Posterior cingulate gyrus (tissue), 11 donors: ENCODE data around the gene MLH3.
"Not testable (repeated sequence)": the region's sequence is repeated elsewhere in the genome, so short reads cannot be mapped to it uniquely, and the experiment has no call there.

Source experiments
- DNase-seq, 10 donors: peaks; one replicate each; pipeline versions ENCODE4 v3.0.0 to v3.0.0-alpha.2; 2020 to 2021; ENCODE audit warnings: mixed read lengths in 3 of 10
- intact Hi-C: fragments of 100-400 bp; cut with DNase I; formaldehyde crosslinking; loops from one replicate; pipeline ENCODE4 v1.15.1; 2023

Gene MLH3

GRCh38 chr14:75067765-75068164 lies 16.5 kb upstream of the MLH3 start:
- intact Hi-C loops, result loop anchor here (2.0 kb wide), 1 partner anchor 65 kb away; the partner anchor contains the start of gene EIF2B2
- DNase-seq, result not testable (repeated sequence)

- intact Hi-C loops, result no loop called here
- no peak for DNase-seq
These were observed 15.9 kb upstream of the MLH3 start for GRCh38 chr14:75067212-75067611.

GRCh38 chr14:75066691-75067090 lies 15.4 kb upstream of the MLH3 start:
- DNase-seq, result no peak
- intact Hi-C loops, result no loop called here

GRCh38 chr14:75064205-75064567 lies 12.9 kb upstream of the MLH3 start:
- DNase-seq, result no peak
- intact Hi-C loops, result no loop called here

DNA sequence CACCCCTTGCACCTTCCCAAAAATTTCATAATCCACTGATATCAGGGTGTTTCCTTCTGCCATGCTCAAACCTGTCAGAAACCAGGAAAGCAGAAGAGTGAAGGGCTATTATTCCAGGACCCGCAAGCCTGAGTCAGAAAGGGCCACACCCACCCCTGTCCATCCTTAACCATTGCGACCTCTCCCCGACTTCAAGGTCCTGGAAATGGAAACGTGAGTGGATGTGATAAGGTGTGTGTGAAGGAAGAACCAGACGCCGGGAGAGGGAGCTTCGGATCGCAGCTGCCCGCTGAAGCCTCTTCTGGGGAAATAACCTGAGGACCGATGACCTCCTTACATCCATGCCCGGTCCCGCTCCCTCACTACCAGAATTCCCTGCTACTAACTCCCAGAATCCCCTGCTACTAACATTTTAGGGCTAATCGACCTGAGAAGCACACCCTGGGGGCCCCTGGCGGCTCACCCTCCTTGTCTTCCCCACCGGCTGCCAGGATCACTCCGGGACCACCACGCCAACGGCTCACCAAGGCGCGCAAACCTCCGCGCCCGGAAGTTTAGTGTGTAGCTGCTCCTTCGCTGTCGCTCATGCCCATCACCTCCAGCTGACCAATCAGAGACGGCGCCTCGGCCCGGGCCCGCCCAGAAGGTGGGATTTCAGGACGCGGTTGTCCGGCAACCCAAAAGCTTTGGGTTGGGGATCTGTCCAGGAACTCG lies 12.4 kb upstream of the MLH3 start, which contains the start of gene ACYP1:
ACYP1 (minus strand) TSS at position 534 of the 714 bp plus-strand sequence; CDS start at position 63, 471 bp downstream.
- DNase-seq, result peak; percentile 89 to 99 (median 95)
- intact Hi-C loops, result no loop called here

GRCh38 chr14:75063013-75063412 lies 11.7 kb upstream of the MLH3 start:
- intact Hi-C loops, result no loop called here
- DNase-seq, result no peak

DNA sequence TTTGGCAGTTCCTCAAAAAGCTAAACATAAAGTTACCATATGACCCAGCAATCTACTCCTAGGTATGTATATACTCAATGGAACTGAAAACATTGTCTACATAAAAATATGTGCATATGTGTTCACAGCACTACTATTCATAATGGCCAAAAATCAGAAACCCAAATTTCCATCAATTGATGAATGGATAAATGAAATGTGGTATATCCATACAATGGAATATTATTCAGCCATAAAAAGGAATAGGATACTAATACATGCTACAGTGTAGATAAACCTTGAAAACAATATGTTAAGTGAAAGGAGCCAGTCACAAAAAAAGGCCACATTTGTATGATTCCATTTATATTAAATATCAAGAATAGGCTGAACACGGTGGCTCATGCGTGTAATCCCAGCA lies 9.2 kb upstream of the MLH3 start:
- no peak for DNase-seq
- intact Hi-C loops, result no loop called here

- DNase-seq, result no peak
- intact Hi-C loops, result no loop called here
These were observed 8.4 kb upstream of the MLH3 start for GRCh38 chr14:75059642-75060041.

GRCh38 chr14:75054421-75054820 lies 3.2 kb upstream of the MLH3 start:
- intact Hi-C loops, result no loop called here
- no peak for DNase-seq

DNA sequence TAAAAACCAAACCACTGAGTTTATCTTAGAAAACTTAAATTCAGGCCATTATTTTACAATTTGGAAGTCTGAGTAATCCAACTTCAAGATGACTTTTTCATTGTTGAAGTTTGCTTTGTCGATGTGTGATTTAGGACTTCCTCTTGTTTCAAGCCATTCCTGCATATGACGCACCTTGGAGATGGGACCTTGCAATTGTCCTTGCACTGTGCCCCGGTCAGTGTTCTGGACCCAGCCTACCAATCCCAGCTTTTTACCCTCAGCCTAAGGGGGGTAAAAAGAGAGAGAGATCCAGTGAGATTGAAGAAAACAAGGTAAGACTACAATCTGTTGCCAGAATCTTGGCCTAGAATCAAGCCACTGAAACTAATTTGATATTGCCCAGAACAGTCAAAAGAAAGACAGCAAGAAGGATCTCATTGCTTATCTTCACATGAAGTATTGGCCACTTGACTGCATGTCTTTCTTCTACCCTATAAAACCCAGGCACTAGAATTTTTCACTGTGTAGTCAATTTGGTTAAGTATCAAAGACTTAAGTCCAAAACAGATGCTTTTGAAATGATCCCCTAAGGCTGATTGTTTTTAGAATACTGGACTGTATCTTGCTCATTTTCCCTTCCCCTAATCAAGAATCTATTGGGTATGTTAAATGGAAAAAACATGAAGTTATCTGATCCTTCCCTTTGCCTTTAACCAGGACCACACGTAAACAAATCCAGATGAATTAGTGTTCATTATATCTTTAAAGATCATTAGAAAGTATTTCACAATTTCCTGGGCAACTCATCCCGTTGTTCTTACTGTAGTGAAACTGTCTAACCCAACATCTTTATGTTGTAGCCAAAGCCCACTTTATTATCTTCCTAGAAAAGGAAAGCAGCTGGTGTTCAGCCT lies 2.4 kb upstream of the MLH3 start:
- intact Hi-C loops, result no loop called here
- no peak for DNase-seq

GRCh38 chr14:75051556-75051899 lies 261 bp upstream of the MLH3 start:
- intact Hi-C loops, result no loop called here
- no peak for DNase-seq

- no peak for DNase-seq
- intact Hi-C loops, result no loop called here
These were observed 1.5 kb downstream of the MLH3 start for GRCh38 chr14:75049731-75050201.

- intact Hi-C loops, result no loop called here
- DNase-seq, result no peak
These were observed 2.1 kb downstream of the MLH3 start for GRCh38 chr14:75049136-75049535.

GRCh38 chr14:75048101-75048500 lies 3.2 kb downstream of the MLH3 start:
- intact Hi-C loops, result no loop called here
- DNase-seq, result no peak

DNA sequence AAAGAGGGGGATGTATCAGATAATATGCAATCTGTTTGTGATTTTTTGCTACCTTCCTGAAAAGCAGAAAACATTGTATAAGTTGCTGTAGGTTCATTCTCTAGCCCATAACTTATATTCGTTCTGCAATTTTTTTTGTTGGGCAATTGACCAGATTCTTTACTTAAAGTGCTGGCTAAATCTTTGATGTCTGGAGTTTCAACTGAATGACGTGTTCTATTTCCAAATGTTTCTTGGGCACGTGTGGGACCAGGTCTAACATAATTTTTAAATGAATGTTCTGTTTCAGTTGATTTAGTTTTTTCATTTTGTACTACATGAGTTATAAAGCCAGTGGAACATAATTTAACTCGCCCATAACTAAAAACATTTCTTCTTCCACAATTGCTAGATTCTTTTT lies 3.8 kb downstream of the MLH3 start:
- intact Hi-C loops, result no loop called here

DNA sequence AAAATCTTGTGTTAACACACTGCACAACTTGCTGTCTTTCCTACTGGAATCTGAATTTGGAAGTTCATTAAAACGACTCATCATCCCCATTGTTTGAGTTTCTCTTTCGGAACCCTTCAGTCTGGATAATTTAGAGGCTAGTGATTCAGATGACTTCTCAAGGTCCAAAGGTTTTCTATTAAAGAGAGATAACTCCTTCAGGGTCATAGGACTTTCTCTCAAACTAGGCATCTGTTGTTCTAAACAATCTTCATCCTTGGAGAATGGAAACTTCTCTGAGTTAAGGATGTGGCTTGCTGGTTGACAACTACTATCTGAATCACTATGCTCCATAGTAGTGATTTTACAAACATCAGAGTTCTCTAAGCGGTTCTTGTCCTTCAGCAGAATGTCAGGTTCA lies 4.4 kb downstream of the MLH3 start:
- no peak for DNase-seq
- intact Hi-C loops, result no loop called here

More for the DNA sequence above, 3.8 kb downstream of the MLH3 start:
- no peak for DNase-seq

GRCh38 chr14:75046275-75046674 lies 5.0 kb downstream of the MLH3 start:
- intact Hi-C loops, result no loop called here
- no peak for DNase-seq

- intact Hi-C loops, result no loop called here
- no peak for DNase-seq
These were observed 6.5 kb downstream of the MLH3 start for GRCh38 chr14:75044752-75045151.

DNA sequence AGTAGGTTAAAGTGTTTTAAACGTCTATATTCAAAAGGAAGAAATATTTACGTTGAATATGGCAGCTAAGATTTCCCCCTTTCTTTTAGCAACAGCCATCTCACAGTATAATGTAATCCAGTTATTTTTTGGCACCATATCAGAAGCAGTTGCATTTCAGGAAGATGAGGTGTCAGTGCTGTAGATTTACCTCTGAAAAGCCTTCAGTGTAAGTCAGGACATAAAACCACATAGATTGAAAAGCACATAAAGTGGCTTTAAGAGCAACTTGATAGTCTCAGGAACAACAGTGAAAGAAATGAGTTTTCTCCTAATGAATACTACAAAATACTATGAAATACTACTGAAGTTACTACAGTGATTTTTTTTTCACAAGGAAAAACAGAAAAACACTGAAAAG lies 6.9 kb downstream of the MLH3 start:
- intact Hi-C loops, result no loop called here
- DNase-seq, result no peak

DNA sequence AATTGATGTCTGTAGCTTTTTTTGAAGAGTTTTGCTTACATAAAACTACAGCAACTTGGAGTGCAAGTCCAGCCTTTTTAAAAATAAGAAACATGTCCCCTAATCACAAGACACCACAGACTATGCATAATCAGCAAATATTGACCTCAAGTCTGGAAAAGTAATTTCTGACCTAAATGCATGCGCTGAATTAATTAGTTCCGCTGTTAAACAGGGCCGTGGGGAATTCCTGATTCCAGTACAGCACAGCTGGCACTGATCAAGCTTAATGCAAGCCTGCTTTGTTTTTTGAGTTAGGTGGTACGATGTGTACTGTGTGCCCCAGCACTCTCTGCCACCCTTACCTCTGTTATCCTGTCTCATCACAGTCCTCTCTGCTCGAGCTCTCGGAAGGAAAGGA lies 9.2 kb downstream of the MLH3 start:
- DNase-seq, result no peak
- intact Hi-C loops, result no loop called here

GRCh38 chr14:75041613-75042012 lies 9.7 kb downstream of the MLH3 start:
- intact Hi-C loops, result no loop called here
- no peak for DNase-seq

DNA sequence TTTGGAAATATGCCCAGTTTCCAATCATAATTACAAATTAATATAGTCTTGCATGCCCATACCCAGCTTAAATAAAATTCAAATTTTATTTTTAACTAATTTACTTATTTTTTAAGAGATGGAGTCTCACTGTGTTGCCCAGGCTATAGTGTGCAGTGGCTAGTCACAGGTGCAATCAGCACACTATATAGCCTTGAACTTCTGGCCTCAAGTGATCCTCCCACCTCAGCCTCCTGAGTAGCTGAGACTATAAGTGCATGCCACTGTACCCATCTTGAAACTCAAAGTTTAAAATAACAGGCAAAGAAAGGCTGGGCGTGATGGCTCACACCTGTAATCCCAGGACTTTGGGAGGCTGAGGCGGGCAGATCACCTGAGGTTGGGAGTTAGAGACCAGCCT lies 10.3 kb downstream of the MLH3 start:
- no peak for DNase-seq
- intact Hi-C loops, result no loop called here
